T47D (cell line): ENCODE results near the gene GJB6.

Source experiments
- DNase-seq, 2 experiments: peaks; one replicate each; pipeline versions ENCODE4 v3.0.0 to v3.0.0-alpha.2; 2011 to 2012; ENCODE audit warnings: low read depth in 1 of 2, low spot score in 1 of 2
- JUND ChIP-seq: IDR thresholded peaks from 2 replicates; pipeline ENCODE4 v1.6.1; 2012; ENCODE audit warnings: low read depth
- in situ Hi-C: cut with HindIII; loops from 2 replicates; pipeline ENCODE4 v1.10.0; 2016; ENCODE audit warnings: low sequenced_read_pairs, low pct_unique_long_range_greater_than_20kb

Gene GJB6

GRCh38 chr13:20217168-20217567 is 15.0 kb downstream of the GJB6 start:
- no peak for DNase-seq
- no peak for TF ChIP-seq JUND
- in situ Hi-C loops: no loop called here

- TF ChIP-seq JUND: no peak
- in situ Hi-C loops: no loop called here
- no peak for DNase-seq
Measured at GRCh38 chr13:20209948-20210347, 22.2 kb downstream of the GJB6 start.

GRCh38 chr13:20206698-20207235 is 25.4 kb downstream of the GJB6 start:
- in situ Hi-C loops: no loop called here
- TF ChIP-seq JUND: no peak
- DNase-seq: no peak

- in situ Hi-C loops: no loop called here
- no peak for DNase-seq
- no peak for TF ChIP-seq JUND
Measured at GRCh38 chr13:20206065-20206697, 25.9 kb downstream of the GJB6 start.

- in situ Hi-C loops: loop anchor here (25.0 kb wide), 1 partner anchor 289 kb away; no protein-coding TSS in a partner anchor
- no peak for TF ChIP-seq JUND
- DNase-seq: no peak
Measured at GRCh38 chr13:20198781-20199180, 33.3 kb downstream of the GJB6 start.

- DNase-seq: peak; percentile 37 to 49
- no peak for TF ChIP-seq JUND
- in situ Hi-C loops: loop anchor here (25.0 kb wide), 1 partner anchor 290 kb away; no protein-coding TSS in a partner anchor
Measured at GRCh38 chr13:20197361-20197834, 34.7 kb downstream of the GJB6 start.

- no peak for TF ChIP-seq JUND
- no peak for DNase-seq
- in situ Hi-C loops: loop anchor here (25.0 kb wide), 1 partner anchor 292 kb away; no protein-coding TSS in a partner anchor
Measured at GRCh38 chr13:20195801-20196200, 36.3 kb downstream of the GJB6 start.

GRCh38 chr13:20193907-20194631 is 38.0 kb downstream of the GJB6 start:
- no peak for TF ChIP-seq JUND
- in situ Hi-C loops: loop anchor here (25.0 kb wide), 1 partner anchor 293 kb away; no protein-coding TSS in a partner anchor
- no peak for DNase-seq

- no peak for DNase-seq
- no peak for TF ChIP-seq JUND
- in situ Hi-C loops: loop anchor here (25.0 kb wide), 1 partner anchor 294 kb away; no protein-coding TSS in a partner anchor
Measured at GRCh38 chr13:20193162-20193906, 38.8 kb downstream of the GJB6 start.

- in situ Hi-C loops: loop anchor here (25.0 kb wide), 1 partner anchor 295 kb away; no protein-coding TSS in a partner anchor
- TF ChIP-seq JUND: no peak
- no peak for DNase-seq
Measured at GRCh38 chr13:20192836-20193161, 39.3 kb downstream of the GJB6 start, which contains the start of gene GJB2. Gene GJB2 (minus strand): TSS chr13:20192938. CDS start chr13:20189581, 3,357 bp downstream.

GRCh38 chr13:20192158-20192835 is 39.8 kb downstream of the GJB6 start:
- peak; percentile 27 for DNase-seq
- no peak for TF ChIP-seq JUND
- in situ Hi-C loops: loop anchor here (25.0 kb wide), 1 partner anchor 295 kb away; no protein-coding TSS in a partner anchor
